ENCODE results near the gene UBE2Z. TPM values are rescaled to one million over a fixed set of nuclear protein-coding genes. Genes with fewer than 3 reads are reported as not detected.
A peak's percentile ranks its signal among the peaks of the same experiment; 100 is the strongest.

UBE2Z gene
- total and polyA plus RNA-seq, 2 of the 4 experiments (the other 2 are of a cell fraction), result 68.5 to 126 TPM

DNA sequence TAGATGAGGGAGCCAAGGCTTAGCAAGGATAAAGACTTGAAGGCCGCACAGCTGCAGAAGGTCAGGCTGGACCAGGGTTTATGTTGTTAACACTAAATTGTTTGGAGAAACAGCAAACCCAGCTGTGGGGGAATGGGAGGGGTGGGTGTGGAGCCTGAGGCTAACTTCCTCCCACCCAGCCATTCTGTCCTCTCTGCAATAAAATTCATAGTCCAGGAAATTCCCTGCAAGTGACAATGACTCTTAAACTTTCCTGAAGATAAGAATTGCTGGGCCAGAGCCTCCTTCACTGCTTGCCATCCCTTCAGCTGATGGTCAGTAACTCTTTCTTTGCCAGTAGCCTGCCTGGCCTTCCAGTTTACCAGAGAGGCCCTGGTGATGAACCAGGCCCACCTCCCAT is 35.0 kb upstream of the UBE2Z start:
- Histone ChIP-seq H3K14ac (replicated peaks; ENCODE audit: low read depth, low read length) (no peak overlapping the region), H4K20me1 (ENCODE audit: insufficient read depth, low read length) (no peaks in the 10 kb centered on the region), H2AK5ac (ENCODE audit: low read depth, low read length) (no peak overlapping the region), H3K9ac (ENCODE audit: low read depth, low read length) (no peak overlapping the region), H2BK15ac (ENCODE audit: low read depth, low read length) (no peak overlapping the region), H3K18ac (ENCODE audit: low read depth, low read length) (no peak overlapping the region), H3K56ac (ENCODE audit: extremely low read depth, insufficient read depth, low read length) (no peak overlapping the region), H3K4me2 (ENCODE audit: low read depth, low read length) (no peak overlapping the region), H3K79me1 (ENCODE audit: low read depth in 1 of 2, low read length in 2 of 2) (no peaks in the 10 kb centered on the region), H3K27me3 (ENCODE audit: control insufficient read depth, insufficient read depth, low read length) (peaks cover 6% of the 10 kb centered on the region), H2BK5ac (ENCODE audit: low read depth, low read length, poor library complexity, severe bottlenecking) (no peak overlapping the region), H3K36me3 (ENCODE audit: control insufficient read depth, insufficient read depth, low read length) (no peaks in the 10 kb centered on the region), H2AK9ac (replicated peaks; ENCODE audit: low read depth, low read length, poor library complexity) (peak overlapping the region; percentile 56), H4K91ac (ENCODE audit: insufficient read depth, low read depth, low read length) (no peak overlapping the region), H3K9me1 (ENCODE audit: insufficient read depth, low read length) (no peaks in the 10 kb centered on the region), H3K4ac (ENCODE audit: low read depth, low read length) (no peak overlapping the region), H3K4me1 (ENCODE audit: control insufficient read depth, insufficient read depth, low read length) (no peaks in the 10 kb centered on the region; the same call in 1 of the 2 replicates), H4K8ac (ENCODE audit: low read depth in 2 of 2, low read length in 2 of 2) (no peak overlapping the region), H3K9me3 (ENCODE audit: control insufficient read depth, insufficient read depth, low read length) (no peaks in the 10 kb centered on the region), H3K23ac (ENCODE audit: low read depth, low read length) (no peak overlapping the region), H2AFZ (replicated peaks; ENCODE audit: low read length, poor library complexity) (no peak overlapping the region), H3K27ac (ENCODE audit: insufficient read depth, low read length) (no peak overlapping the region), H3K4me3 (ENCODE audit: insufficient read depth, low read depth, low read length) (no peak overlapping the region), H2BK20ac (ENCODE audit: low read depth, low read length) (no peak overlapping the region), H4K5ac (ENCODE audit: low read depth, low read length) (no peak overlapping the region), H2BK120ac (ENCODE audit: low read depth, low read length) (no peak overlapping the region)
- intact Hi-C loops (cut with micrococcal nuclease) (no loop called here), dilution Hi-C loops (cut with HindIII; ENCODE audit: low sequenced_read_pairs, unreplicated experiment) (no loop called here), in situ Hi-C loops (cut with MboI; ENCODE audit: low sequenced_read_pairs) (no loop called here)
- no CpG with 5 or more reads among the region's 1 CpG for WGBS, 2 experiments (ENCODE audit: extremely low coverage in 2 of 2, insufficient read length in 1 of 2)
- peak; percentile 75 for ATAC-seq (ENCODE audit: low read depth)
- ChIA-PET CTCF (interaction anchor here (0.6 kb wide), 1 partner anchor 58 kb away, joined by 3 read pairs; no protein-coding TSS in a partner anchor), POLR2A (ENCODE audit: unreplicated experiment) (no interaction called here)
- BruUV-seq (replicated peaks), result no TSS peak
- DNase-seq, result peak; percentile 10
- no peak for TF ChIP-seq MAZ (IDR thresholded peaks at IDR 0.05; ENCODE audit: borderline replicate concordance, low read depth, low read length)
- no peak for TF ChIP-seq FOS (IDR thresholded peaks at IDR 0.05; ENCODE audit: low read depth, low read length)
- no peak for TF ChIP-seq CEBPB (IDR thresholded peaks at IDR 0.05; ENCODE audit: low read depth, low read length)
- no peak for TF ChIP-seq MAFK (IDR thresholded peaks at IDR 0.05; ENCODE audit: low read depth, low read length)
- no peak for TF ChIP-seq NFE2L2 (IDR thresholded peaks at IDR 0.05; ENCODE audit: low read depth, low read length)

All from IMR-90 (cell line).